GM23248 (cell line): Measurements from ENCODE around the gene ARSA.
A peak's percentile ranks its signal among the peaks of the same experiment; 100 is the strongest.

ENCODE experiments used
- EZH2 ChIP-seq: fragments of 200-600 bp; sonication (generic); IDR thresholded peaks from 2 replicates; pipeline ENCODE4 v1.6.1; 2018; ENCODE audit warnings: antibody characterized with exemption, mild to moderate bottlenecking; ENCODE audit not compliant: insufficient read depth, poor library complexity, severe bottlenecking
- EZH2phosphoT487 ChIP-seq: fragments of 200-600 bp; sonication (generic); IDR thresholded peaks from 2 replicates; pipeline ENCODE4 v1.6.1; 2018; ENCODE audit warnings: antibody characterized with exemption, moderate library complexity, mild to moderate bottlenecking, low read depth; ENCODE audit not compliant: insufficient read depth

GRCh38 chr22:50603511-50604255 is 24.3 kb downstream of the ARSA start:
- TF ChIP-seq EZH2 (peak; percentile 52), EZH2phosphoT487 (no peak)
